AG09309 (cell line): ENCODE data around the gene OLIG1.

ENCODE experiments used
- DNase-seq: peaks from one replicate; pipeline ENCODE4 v3.0.0-alpha.2; 2010; ENCODE audit warnings: low read depth
- H3K4me3 ChIP-seq: 2 replicates; pipeline ENCODE4 v1.5.1; 2011; ENCODE audit warnings: mild to moderate bottlenecking, low read depth, low read length, moderate library complexity; ENCODE audit not compliant: control insufficient read depth
- TF ChIP-seq, protein P1 (sequence below): IDR thresholded peaks from 2 replicates; pipeline ENCODE4 v1.5.1; 2011; ENCODE audit warnings: mild to moderate bottlenecking, low read depth, low read length, inconsistent platforms; ENCODE audit not compliant: insufficient read depth, control insufficient read depth; ENCODE audit errors: missing control alignments

Gene OLIG1

DNA sequence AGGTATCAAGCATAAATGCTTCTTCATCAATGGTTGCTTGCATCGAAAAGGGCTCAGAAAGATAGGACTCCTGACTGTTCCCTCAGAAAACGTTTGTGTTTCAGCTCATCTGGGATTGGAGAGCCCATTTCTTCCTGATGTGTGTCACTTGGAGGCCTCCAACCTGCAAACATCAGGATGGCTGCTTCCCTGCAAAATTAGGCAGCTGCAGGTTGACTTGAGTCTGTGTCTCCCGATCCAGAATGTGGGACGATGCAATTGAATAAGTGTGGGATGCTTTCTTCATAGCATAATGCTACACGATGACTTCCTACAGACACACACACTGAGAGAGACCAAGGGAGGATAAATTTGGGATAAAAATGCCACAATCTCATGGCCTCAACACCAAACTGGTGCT lies 42.2 kb downstream of the OLIG1 start:
- TF ChIP-seq, protein P1, sequence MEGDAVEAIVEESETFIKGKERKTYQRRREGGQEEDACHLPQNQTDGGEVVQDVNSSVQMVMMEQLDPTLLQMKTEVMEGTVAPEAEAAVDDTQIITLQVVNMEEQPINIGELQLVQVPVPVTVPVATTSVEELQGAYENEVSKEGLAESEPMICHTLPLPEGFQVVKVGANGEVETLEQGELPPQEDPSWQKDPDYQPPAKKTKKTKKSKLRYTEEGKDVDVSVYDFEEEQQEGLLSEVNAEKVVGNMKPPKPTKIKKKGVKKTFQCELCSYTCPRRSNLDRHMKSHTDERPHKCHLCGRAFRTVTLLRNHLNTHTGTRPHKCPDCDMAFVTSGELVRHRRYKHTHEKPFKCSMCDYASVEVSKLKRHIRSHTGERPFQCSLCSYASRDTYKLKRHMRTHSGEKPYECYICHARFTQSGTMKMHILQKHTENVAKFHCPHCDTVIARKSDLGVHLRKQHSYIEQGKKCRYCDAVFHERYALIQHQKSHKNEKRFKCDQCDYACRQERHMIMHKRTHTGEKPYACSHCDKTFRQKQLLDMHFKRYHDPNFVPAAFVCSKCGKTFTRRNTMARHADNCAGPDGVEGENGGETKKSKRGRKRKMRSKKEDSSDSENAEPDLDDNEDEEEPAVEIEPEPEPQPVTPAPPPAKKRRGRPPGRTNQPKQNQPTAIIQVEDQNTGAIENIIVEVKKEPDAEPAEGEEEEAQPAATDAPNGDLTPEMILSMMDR: no peak
- H3K4me3 ChIP-seq: no peak overlapping the region
- DNase-seq: no peak

DNA sequence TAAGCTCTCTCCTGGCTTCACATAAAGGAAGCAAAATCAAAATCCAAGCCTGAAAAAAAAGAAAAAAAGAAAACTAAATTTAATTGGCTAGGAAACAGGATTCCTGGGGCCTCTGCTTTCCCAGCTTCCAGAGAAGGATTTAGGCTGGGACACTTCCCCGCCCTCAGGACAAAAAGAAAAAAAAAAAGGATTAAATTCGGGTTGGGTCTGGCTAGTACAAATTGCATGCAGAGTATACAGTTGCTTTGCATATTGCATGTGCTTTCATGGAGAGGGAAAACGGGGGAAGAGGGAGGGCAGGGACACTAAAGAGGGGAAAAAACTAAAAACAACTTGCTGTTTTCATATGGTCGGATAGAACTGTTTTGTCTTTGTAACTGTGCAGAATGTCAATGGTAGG lies 42.7 kb downstream of the OLIG1 start:
- DNase-seq: no peak
- no peak overlapping the region for H3K4me3 ChIP-seq
- TF ChIP-seq, protein P1: no peak

DNA sequence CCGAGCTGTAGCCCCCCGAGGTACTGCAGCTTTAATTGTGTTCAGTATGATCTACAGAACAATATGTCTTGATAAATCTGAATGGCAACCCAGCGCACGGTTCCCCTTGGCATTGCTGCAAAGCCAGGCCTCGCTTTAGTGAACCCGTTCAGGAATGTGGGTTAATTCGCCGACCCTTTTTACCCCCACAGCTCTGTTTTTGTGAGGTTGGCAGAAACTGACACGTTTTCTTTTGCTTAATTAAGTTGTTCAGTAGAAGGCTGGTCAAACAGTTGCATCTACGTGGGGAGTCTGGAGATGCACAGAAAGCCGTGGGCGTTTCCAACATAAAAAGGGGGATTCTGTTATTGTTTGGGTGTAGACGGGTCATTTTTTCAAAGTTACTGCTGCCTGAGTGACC lies 43.2 kb downstream of the OLIG1 start:
- DNase-seq: no peak
- TF ChIP-seq, protein P1: no peak
- no peak overlapping the region for H3K4me3 ChIP-seq

DNA sequence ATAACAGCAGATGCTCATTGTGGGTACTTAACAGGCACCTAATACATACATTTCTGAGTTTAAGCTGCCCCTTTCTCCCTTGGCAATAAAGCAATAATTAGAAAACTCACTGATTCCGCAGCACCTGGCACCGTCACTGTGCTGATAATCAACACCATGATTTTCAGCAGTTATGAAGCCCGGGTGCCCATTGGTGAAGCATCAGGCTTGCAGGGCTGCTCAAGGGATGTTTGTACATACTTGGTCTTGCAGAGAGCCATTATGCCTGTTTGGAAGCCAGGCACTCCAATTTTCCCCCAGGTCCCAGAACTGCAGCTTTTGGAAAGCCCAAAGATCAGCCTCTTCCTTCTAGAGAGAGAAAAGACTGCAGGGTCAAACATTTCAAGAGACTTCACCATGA lies 44.3 kb downstream of the OLIG1 start:
- TF ChIP-seq, protein P1: no peak
- DNase-seq: no peak
- no peak overlapping the region for H3K4me3 ChIP-seq

DNA sequence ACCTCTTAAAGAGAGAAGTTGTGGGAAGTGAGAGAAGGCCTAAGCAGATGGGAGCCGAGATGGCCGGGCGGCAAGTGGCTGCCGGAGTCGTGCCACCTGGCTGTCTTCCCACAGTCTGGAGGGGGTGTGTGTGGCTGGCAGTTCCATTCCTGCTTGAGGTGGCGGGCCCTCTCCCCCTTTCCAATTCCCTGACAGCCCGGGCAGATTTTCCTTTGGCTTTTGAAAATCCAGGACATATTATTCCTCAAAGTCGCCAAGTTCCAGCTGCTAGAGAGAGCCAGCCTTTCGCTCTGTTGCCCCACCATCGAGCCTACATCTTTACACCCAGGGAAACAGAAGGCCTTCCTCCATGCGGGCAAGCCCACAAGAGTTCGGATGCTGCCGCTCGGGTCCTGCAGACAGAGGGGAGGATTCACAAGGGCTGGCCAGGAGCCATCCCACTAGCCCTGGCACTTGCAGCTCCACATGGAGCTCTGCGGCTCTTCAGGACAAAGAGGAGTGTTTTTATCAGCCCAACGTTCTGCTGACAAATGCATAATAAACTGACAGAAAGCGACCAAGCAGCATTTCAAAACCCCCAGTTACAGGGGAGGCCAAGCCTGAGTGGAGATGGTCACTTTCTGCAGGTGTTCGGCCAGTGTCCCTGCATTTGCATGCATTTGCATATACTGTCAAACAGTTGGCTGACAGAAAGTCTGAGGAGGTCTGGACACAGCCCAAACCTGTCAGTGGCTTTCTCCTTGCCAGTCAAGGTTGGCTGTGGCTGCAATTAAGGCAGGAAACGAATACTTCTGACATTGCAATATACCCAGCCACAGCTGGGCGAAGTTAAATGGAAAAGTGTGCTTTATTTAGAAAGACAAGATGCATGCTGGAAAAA lies 45.9 kb downstream of the OLIG1 start:
- TF ChIP-seq, protein P1: no peak
- DNase-seq: no peak

DNA sequence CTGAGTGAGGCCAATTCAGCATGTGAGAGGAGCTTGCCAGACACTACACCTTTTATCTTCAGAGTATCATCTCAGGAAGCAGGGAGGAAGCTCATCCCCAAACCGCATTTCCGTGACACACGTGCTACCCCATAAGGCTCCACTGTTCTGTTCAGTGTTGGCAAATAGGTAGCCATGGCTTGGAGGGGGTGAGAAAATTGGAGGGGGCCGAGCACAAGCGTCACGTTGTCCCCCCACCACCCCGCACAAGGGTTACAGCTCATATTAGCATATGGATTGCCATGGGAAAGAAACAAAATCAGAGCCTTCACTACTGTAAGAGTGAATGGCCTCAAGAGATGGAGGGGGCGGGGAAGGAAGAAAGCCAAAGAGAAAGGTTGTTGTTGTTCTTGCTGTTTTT lies 46.7 kb downstream of the OLIG1 start:
- no peak overlapping the region for H3K4me3 ChIP-seq
- TF ChIP-seq, protein P1: no peak
- DNase-seq: no peak

More for the DNA sequence above, 45.9 kb downstream of the OLIG1 start:
- H3K4me3 ChIP-seq: no peak overlapping the region
